Epithelial cell of esophagus (primary cell): ENCODE results near the gene SHB.
A peak's percentile ranks its signal among the peaks of the same experiment; 100 is the strongest.

ENCODE experiments used
- DNase-seq: peaks from one replicate; pipeline ENCODE4 v3.0.0; 2010; ENCODE audit warnings: low read depth
- H3K4me3 ChIP-seq: 2 replicates; pipeline ENCODE4 v1.5.1; 2011; ENCODE audit warnings: mild to moderate bottlenecking, low read length, control low read depth
- CTCF ChIP-seq: IDR thresholded peaks from 2 replicates; pipeline ENCODE4 v1.5.1; 2011; ENCODE audit warnings: low read depth, mild to moderate bottlenecking, low read length, control low read depth, inconsistent platforms; ENCODE audit not compliant: insufficient read depth; ENCODE audit errors: missing control alignments

The SHB gene

GRCh38 chr9:37956904-37957663 lies 111.9 kb downstream of the SHB start:
- no peak for TF ChIP-seq CTCF
- no peak for DNase-seq
- H3K4me3 ChIP-seq, result no peak overlapping the region

GRCh38 chr9:37956423-37956820 lies 112.6 kb downstream of the SHB start:
- no peak overlapping the region for H3K4me3 ChIP-seq
- TF ChIP-seq CTCF, result no peak
- no peak for DNase-seq

- no peak overlapping the region for H3K4me3 ChIP-seq
- DNase-seq, result no peak
- TF ChIP-seq CTCF, result no peak
Measured at GRCh38 chr9:37955781-37956422, 113.1 kb downstream of the SHB start.

- no peak for DNase-seq
- TF ChIP-seq CTCF, result no peak
Measured at GRCh38 chr9:37954581-37954981, 114.4 kb downstream of the SHB start.

GRCh38 chr9:37953775-37954437 lies 115.1 kb downstream of the SHB start:
- peak; percentile 96 for DNase-seq
- no peak for TF ChIP-seq CTCF
- no peak overlapping the region for H3K4me3 ChIP-seq

More at GRCh38 chr9:37954581-37954981, 114.4 kb downstream of the SHB start:
- H3K4me3 ChIP-seq, result no peak overlapping the region

GRCh38 chr9:37953206-37953774 lies 115.7 kb downstream of the SHB start:
- no peak for TF ChIP-seq CTCF
- H3K4me3 ChIP-seq, result no peak overlapping the region
- DNase-seq, result no peak
